RPMI8226 (cell line): ENCODE data around the gene C1orf198.

ENCODE experiments used
- DNase-seq: peaks from one replicate; pipeline ENCODE4 v3.0.0-alpha.2; 2015

C1orf198 gene

GRCh38 chr1:230807029-230807428, 61.3 kb downstream of the C1orf198 start:
- no peak for DNase-seq

DNA sequence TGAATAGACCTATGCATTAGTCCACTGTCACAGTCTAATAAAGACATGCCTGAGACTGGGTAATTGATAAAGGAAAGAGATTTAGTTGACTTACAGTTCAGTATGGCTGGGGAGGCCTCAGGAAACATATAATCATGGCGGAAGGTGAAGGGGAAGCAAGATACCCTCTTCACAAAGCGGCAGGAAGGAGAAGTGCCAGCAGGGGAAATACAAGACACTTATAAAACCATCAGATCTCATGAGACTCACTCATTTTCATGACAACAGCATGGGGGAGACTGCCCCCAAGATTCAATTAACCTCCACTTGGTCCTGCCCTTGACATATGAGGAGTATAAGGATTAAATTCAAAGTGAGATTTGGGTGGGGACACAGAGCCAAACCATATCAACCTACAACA, 61.8 kb downstream of the C1orf198 start:
- no peak for DNase-seq

DNA sequence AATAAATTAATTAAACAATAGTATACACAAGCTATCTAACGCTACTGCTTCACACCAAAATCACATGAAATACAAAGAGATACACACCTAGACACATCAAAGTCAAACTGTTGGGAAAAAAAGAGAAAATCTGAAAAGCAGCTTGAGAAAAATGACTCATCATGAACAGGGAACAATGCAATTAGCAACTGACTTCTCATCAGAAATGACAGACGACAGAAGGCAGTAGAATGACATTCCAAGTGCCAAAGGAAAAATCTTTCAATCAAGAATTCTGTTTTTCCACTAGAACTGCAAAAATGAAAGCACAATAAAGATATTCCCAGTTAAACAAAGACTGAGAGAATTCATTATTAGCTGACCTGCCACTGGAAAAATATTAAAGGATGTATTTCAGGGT, 63.9 kb downstream of the C1orf198 start:
- no peak for DNase-seq

DNA sequence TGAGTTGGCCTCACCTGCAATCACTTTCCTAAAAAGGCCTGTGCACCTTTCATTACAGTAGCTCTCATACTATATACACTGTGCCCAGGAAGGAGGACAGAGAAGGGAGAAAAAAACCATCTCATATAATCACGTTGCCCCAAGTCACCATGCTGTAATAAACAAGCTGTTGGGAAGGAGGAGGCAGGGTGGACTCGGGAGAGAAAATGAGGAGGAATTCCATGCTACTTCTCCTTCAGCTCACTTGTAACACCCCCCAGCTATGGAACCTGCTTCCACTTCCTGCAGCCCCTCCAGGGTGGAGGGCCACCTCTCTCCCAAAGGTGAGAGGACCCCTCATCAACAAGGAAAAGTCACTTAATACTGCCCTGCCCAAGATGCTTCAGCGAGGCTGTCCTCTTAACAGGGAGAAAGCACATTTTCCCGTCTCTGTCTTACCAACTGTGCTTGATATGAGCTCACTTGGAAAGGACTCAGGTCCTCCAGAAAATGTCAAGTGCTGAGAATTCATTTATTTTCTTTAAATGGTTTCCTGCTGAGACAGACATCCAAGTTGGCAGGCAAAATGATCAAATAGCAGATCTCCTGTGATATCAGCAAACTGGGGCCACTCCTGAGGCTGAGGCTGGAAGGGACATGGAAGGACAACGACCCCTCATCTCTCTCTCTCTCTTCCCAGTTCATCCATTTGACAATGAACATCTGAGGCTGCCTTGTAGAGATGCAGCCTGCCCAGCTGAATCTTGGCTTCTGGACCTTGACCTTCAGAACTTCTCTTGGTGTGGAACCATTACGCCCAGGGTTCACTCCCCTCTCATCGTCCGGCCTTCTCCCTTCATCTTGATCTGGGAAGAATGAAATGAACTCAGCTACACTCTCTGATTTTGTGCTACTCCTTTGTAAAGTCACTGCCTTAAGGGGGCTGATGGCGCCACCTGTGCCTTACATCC, 67.2 kb downstream of the C1orf198 start:
- no peak for DNase-seq

- DNase-seq, result no peak
These were observed 69.8 kb downstream of the C1orf198 start for GRCh38 chr1:230798491-230798890.

DNA sequence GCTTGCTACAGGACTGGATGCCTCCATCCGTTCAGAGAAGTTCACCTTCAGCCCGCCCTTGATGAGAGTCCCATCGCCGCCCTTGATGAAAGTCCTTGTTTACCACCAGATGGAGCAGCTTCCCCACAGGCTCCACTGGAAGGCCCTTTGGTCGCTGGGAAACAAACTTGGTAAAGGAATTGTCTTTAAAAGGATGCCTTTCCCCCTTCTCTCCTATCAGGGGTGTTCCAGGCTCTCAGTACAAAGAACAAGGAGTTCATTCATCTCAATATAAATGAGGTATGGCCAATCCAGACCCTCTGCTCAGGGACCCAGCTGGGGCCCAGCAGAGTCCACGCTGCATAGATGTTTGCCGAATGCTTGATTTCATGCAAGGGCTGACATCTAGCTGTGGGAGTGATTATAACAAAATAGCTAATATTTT, 70.4 kb downstream of the C1orf198 start:
- DNase-seq, result peak; percentile 65

DNA sequence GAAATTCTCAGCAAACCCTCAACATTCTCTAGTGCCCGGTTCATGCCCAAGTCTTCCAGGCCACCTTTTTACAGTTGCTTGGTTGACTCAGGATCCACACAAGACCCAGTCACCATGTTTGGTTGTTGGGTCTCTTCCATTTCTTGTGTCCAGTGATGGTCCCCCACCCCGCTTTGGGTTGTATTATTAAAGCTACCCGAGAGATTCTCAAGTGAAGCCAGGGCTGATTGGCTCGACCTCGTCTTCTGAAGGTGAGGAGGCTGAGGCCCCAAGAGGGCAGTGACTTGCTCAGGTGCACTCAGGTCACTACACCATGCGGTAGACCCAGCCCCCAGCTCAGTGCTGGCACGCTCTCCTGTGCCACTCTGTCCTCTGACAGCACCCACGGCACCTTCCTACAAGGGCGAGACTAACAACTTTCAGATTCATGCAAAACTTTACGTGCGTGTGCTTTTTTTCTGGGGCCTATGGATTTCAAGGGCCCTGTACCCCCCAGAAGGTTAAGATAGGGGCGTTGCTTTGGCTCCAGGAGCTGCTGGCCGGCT, 70.9 kb downstream of the C1orf198 start:
- no peak for DNase-seq

GRCh38 chr1:230796626-230797025, 71.7 kb downstream of the C1orf198 start:
- DNase-seq, result no peak

- DNase-seq, result no peak
These were observed 73.3 kb downstream of the C1orf198 start for GRCh38 chr1:230794871-230795605.

DNA sequence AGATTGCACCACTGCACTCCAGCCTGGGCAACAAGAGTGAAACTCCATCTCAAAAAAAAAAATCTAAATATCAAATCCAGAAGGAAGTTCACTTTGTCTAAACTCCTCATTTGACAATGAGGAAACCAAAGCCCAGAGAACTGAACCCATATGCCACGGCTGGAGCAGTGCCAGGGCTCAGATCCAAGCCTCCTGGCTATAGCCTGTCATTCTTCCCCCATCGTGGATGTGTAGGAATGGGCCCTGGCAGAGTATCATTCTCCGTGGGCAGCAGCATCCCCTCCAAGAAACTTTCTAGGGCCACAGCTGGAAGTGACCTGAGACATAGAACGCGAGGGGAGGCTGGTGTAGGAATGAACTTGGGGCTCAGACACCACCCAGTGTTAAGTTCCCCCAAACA, 73.9 kb downstream of the C1orf198 start:
- no peak for DNase-seq

- no peak for DNase-seq
These were observed 74.9 kb downstream of the C1orf198 start for GRCh38 chr1:230793463-230793745.

DNA sequence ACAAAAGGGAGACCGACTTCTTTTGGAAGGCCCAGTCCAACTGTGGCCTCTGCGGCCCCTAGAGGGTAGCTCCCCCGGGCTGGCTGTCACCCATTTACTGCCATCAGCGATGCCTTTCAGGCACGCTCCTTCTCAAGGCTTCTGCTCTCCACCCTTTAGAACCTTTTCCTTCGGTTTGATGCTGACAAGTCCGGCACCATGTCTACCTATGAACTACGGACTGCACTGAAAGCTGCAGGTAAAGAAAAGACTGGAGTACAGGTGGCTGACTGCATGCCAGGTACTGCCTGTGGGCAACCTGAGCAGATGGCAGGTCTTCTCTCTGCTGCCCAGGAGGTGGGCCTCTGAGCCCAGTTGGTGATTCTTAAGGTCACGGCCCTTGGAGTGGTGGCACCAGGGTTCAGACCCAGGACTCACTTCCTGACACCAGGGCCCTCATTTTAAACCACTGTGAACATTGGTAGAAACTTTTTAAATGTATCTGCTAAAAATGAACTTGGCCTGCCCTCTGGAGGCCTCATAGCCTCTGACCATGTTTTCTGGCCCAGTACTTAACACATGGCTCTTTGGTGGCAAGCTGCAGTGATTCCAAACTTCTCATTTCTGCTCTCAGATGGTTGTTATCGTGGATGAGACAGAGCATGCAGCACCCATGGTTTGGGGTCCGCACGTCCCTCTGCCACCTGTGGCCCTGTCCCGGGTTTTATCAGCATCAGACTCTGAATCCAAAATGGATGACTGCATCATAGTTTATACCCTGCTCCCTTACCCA, 75.4 kb downstream of the C1orf198 start:
- no peak for DNase-seq

DNA sequence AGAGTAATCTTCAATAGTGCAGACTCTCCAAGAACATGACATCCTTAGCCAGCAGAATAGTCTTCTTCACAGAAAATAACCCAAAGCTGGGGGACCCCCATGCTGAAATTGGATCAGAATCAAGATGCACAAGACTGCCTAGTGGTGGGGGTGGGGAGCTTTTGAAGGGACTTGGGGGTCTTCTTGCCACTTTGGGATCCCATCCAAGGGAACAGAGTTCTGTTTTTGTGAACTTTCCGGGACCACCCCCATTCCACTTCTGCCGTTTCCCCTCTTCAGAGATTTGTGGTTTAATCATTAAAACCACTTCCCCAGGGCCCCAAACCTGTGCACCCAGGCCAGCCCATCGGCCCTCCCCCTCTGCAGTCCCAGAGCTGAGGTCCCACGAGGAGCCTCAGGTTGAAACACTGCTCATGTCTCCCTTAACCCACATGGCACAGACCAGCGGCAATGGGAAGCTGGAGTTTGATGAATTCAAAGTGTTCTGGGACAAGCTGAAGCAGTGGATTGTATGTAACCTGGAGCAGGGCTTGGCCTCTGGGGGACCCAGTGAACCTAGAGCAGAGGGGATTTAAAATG, 76.2 kb downstream of the C1orf198 start:
- DNase-seq, result no peak

DNA sequence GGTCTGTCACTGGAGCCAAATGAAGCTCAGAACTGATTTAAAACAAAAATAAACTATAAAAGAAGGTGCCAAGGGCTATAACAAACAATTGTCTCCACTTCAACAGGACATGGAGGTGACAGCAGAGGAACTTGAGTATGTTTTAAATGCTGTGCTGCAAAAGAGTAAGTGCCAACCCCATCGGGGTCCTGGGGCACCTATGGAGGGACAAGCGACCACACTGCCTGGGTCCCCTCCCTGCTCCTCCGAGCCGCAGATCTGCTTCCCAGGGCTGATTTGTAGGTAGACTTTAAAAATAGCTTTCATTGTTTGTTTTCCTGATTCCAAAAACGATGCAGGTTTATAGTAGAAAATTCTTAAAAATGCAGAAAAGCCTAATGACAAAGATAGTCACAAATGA, 78.3 kb downstream of the C1orf198 start:
- DNase-seq, result no peak

GRCh38 chr1:230788561-230789275, 79.6 kb downstream of the C1orf198 start:
- DNase-seq, result no peak

- no peak for DNase-seq
These were observed 80.8 kb downstream of the C1orf198 start for GRCh38 chr1:230787471-230787870.
